Ovary (tissue), 3 donors: ENCODE data around the gene RASA3.

Experiments
- EP300 ChIP-seq: sonication (generic); formaldehyde crosslinking; IDR thresholded peaks from one replicate; pipeline ENCODE4 v1.6.1; 2017; ENCODE audit warnings: antibody characterized with exemption
- TF ChIP-seq, protein P1 (sequence below), 3 donors: fragments of 450-650 bp in 2 of 3; fragments of 200-600 bp in 1 of 3; IDR thresholded peaks; one replicate each; pipeline versions ENCODE4 v1.5.1 to v1.8.0; 2016 to 2022; ENCODE audit warnings: antibody characterized with exemption in 3 of 3, mild to moderate bottlenecking in 1 of 3
- donor health status: DM: no; HTN: no; CAD: no.

DNA sequence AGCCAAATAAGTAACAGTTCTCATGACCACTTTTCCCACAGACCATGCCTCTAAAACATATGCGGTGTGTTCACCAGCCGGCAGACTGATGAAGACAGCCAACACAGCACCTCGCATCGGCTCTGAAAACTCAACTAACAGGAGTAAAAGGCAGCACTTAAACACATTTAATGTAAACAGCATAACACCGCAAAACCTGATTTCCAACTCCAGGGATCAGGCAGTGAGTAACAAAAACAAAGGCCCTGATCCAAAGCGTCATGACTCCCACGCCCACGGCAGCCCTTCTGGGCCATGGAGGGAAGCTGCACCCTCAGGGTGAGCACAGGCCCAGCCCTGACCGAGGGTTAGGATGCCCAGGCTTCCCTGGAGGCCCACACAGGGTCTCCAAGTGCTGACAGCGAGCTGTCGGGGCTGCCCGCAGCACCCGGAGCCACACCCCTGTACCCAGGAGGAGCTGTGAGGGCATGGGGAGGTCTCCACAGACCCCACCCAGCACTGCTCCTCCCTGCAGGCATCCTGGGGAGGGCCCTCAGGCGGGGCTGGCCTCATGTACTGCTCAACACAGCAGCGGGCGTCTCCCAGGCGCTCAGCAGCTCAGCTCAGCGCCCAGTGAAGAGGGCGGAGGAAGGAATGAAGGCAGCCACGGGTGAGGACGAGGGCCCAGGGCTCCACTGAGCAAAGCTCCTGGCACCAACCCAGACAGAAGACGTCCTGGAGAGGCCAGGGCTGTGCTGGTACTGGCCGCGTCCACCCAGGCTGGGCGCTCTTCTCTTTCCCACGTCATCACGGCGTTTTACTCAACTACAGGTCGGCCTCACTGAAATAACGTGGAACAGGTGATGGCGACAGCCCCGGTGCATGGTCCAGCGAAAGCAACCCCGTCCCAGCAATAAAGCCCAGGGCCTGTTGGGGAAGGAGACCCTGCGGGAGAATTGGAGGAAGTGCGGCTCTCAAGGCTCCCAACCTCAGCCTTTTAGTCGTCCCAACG is 53.7 kb downstream of the RASA3 start:
- TF ChIP-seq, protein P1, sequence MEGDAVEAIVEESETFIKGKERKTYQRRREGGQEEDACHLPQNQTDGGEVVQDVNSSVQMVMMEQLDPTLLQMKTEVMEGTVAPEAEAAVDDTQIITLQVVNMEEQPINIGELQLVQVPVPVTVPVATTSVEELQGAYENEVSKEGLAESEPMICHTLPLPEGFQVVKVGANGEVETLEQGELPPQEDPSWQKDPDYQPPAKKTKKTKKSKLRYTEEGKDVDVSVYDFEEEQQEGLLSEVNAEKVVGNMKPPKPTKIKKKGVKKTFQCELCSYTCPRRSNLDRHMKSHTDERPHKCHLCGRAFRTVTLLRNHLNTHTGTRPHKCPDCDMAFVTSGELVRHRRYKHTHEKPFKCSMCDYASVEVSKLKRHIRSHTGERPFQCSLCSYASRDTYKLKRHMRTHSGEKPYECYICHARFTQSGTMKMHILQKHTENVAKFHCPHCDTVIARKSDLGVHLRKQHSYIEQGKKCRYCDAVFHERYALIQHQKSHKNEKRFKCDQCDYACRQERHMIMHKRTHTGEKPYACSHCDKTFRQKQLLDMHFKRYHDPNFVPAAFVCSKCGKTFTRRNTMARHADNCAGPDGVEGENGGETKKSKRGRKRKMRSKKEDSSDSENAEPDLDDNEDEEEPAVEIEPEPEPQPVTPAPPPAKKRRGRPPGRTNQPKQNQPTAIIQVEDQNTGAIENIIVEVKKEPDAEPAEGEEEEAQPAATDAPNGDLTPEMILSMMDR (IDR thresholded peaks at IDR 0.05): no peak
- TF ChIP-seq EP300: no peak
